T-helper 1 cell treated with Interleukin-12 subunit alpha and Interleukin-12 subunit beta and Interleukin-4 antibody, amounts not matched to agents 30 ng/mL and 1 ng/mL, for 36 hours (primary cell): ENCODE measurements around the gene TTC17. TPM values are rescaled to one million over a fixed set of nuclear protein-coding genes. Genes with fewer than 3 reads are reported as not detected.
"Not testable (repeated sequence)": the region's sequence is repeated elsewhere in the genome, so short reads cannot be mapped to it uniquely, and the experiment has no call there.

Experiments used
- intact Hi-C: fragments of 100-400 bp; cut with micrococcal nuclease; formaldehyde crosslinking; loops from one replicate; pipeline ENCODE4 v1.15.1; 2024
- total RNA-seq: library from RNA; stranded (reverse); gene quantifications from 2 replicates; pipeline ENCODE4 v1.2.3, GENCODE V29; 2022

Gene TTC17, protein sequence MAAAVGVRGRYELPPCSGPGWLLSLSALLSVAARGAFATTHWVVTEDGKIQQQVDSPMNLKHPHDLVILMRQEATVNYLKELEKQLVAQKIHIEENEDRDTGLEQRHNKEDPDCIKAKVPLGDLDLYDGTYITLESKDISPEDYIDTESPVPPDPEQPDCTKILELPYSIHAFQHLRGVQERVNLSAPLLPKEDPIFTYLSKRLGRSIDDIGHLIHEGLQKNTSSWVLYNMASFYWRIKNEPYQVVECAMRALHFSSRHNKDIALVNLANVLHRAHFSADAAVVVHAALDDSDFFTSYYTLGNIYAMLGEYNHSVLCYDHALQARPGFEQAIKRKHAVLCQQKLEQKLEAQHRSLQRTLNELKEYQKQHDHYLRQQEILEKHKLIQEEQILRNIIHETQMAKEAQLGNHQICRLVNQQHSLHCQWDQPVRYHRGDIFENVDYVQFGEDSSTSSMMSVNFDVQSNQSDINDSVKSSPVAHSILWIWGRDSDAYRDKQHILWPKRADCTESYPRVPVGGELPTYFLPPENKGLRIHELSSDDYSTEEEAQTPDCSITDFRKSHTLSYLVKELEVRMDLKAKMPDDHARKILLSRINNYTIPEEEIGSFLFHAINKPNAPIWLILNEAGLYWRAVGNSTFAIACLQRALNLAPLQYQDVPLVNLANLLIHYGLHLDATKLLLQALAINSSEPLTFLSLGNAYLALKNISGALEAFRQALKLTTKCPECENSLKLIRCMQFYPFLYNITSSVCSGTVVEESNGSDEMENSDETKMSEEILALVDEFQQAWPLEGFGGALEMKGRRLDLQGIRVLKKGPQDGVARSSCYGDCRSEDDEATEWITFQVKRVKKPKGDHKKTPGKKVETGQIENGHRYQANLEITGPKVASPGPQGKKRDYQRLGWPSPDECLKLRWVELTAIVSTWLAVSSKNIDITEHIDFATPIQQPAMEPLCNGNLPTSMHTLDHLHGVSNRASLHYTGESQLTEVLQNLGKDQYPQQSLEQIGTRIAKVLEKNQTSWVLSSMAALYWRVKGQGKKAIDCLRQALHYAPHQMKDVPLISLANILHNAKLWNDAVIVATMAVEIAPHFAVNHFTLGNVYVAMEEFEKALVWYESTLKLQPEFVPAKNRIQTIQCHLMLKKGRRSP
- total RNA-seq = 86.1 and 88.0 TPM in 2 replicates

DNA sequence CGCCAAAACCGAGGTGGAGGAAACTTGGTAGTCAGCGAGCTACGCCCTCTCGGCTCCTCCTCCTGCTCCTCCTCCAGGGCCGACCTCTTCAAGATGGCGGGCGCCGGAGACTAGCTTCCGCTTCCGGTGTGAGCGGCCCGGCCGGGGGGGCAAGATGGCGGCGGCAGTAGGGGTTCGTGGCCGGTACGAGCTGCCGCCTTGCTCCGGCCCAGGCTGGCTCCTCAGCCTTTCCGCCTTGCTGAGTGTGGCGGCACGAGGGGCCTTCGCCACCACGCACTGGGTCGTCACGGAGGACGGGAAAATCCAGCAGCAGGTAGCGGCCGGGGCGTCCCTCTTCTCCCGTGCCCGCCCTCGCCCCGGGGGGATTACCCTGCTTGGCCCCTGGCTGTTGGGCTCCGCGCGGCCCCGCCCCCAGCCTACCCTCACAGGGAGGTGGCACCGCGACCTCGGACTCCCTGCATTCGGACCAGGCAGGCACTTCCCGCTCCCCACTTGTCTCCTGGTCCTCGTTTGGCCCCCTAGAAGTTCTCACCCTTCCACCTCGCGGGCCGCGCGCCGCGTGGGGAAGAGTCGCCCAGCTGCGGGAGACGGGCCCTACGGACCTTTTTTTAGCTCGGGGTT, at the start of gene TTC17:
Gene TTC17 (plus strand): TSS at position 120 of the 621 bp plus-strand sequence. CDS start 35 bp downstream, at position 155.
- intact Hi-C loops = loop anchor here (1.0 to 5.0 kb wide), 9 partner anchors 20 to 707 kb away; partner anchors contain the start of genes ACCS, ALKBH3 and HSD17B12

DNA sequence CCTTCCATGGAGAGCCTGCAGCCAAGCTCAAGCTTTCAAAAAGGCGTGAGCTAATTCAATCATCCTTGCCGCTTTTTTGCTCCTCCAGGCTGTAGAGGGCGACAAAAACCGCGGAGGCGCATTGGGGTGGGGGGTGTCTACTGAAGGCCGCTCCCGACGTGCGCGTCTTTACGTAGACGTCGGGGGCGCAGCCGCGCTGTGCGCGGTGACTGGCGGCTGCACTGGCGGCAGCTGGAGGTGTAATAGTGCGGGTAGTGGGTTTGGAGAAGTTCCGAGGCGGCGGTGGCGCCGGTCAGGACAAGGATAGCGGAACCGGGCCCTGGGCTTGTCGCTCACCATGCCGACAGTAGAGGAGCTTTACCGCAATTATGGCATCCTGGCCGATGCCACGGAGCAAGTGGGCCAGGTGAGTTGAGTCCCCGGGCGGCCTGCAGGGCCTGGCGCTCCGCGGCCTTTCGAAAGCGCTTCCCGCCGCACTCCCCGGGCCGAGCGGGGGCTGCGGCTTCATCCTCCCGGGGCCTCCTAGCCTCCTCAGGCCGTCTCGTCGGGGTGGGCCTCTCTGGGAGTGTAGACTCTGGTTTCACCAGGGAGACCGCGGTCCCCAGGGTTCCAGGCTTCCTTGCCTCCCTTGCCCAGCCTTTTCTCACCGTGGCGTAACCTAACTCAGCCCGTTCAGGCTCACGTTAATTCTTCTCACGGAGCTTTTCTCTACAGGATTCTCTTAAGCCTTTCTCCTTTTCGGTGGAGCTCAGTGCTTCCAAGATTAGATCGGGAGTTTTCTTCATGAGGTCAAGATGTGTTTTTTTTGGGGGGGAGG, 46.7 kb upstream of the TTC17 start, which contains the start of gene API5:
Gene API5 (plus strand): TSS at position 206 of the 817 bp plus-strand sequence. CDS start 132 bp downstream, at position 338.
- intact Hi-C loops = loop anchor here (1.0 to 5.0 kb wide), 11 partner anchors 46 to 754 kb away; partner anchors contain the start of genes ACCS, ALKBH3, HSD17B12 and TTC17

DNA sequence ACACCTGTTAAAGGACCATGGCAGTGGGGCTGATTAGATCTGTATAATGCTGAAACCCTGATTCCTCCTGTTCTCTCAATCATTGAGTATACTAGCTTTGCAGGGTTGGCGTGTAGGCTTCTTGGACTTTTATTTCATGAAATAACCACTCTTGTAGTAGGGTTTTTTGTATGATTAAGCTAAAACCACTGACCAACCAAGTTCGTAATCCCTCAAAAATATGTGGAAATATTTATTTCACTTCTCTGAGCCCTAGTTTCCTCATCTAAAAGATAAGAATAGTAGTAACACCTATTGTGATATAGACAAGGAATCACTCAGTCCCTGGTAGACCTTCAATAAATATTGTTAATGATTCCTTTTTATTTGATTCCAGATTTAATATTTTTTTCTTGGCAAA, 42.8 kb upstream of the TTC17 start:
- intact Hi-C loops = no loop called here

DNA sequence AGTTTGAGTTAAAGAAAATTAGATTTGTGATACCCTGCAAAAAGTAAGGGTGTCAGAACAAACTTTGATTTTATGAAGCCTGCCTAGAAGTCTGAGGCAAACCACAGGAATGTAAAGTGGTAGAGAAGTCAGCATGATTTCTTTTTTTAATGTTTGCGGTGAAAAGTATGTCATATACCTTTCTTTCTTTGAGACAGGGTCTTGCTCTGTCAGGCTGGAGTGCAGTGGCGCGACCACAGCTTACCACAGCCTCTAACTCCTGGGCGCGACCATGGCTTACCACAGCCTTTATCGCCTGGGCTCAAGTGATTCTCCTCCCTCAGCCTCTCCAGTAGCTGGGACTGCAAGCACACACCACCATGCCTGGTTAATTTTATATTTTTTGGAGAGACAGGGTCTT, 42.3 kb upstream of the TTC17 start:
- intact Hi-C loops = no loop called here

DNA sequence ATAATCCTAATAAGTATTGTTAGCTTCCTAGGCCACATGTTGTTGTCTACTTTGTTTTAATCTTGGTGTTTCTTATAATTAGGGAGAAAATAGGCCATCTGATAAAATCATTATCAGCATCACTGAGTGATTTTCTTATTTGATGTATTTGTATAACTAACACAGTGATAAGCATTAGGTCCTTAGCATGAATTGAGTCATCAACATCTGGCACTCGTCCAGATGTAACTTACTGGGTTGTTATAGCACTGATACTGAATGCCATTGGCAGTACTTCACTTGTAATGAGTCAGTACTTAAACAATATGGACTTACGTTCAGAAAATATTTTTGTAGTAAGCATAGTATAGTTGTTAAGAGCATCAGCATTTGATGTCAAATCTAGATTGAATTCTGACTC, 30.7 kb upstream of the TTC17 start:
- intact Hi-C loops = no loop called here

DNA sequence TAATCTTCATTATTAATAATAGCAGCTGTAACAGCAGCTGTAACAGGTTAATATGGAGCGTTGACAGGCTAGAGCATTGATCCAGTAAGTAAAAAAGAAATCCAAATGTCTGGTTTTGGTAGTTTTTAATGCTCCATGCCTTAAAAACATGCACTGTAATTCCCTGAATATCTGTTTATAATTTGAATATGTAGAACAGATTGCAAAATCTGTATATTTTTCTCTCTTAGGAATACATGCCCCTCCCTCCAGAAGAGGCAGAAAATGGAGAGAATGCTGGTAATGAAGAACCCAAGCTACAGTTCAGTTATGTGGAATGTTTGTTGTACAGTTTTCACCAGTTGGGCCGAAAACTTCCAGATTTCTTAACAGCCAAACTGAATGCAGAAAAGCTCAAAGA, 30.2 kb upstream of the TTC17 start:
- intact Hi-C loops = no loop called here

DNA sequence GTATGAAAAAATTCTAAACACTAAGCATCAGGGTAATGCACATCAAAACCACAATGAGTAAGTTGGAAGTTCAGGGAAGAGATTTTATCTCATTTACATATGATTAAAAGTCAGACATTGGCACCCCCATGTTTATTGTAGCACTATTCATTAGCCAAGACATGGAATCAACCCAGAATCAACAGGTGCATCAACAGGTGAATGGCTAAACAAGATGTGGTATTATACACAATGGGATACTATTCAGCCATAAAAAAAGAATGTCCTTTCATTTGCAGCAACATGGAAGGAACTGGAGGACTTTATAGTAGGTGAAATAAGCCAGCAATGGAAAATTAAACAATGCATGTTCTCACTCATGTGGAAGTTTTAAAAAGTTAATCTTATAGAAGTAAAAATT, 17.6 kb upstream of the TTC17 start:
- intact Hi-C loops = no loop called here

DNA sequence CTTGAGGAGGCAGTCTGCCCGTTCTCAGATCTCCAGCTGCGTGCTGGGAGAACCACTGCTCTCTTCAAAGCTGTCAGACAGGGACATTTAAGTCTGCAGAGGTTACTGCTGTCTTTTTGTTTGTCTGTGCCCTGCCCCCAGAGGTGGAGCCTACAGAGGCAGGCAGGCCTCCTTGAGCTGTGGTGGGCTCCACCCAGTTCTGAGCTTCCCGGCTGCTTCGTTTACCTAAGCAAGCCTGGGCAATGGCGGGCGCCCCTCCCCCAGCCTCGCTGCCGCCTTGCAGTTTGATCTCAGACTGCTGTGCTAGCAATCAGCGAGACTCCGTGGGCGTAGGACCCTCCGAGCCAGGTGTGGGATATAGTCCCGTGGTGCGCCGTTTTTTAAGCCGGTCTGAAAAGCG, 7.3 kb upstream of the TTC17 start:
- intact Hi-C loops = not testable (repeated sequence)

DNA sequence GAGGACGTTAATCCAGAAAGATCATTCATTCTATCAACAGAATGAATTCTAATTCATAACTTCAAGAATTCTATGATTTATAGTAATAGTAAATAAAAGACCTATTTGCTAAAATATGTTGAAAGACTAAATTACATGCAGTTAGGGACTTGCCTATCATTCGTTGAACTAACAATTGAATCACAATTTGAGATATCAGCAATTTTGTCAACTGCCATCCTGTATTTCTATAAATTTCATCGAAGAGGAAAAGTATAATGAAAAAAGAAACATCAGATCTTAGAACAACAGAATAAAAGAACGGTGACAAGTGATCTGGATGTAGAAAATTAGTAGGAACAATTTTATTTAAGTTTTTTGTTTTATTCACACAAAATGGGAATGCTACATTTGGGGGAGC, 4.4 kb upstream of the TTC17 start:
- intact Hi-C loops = no loop called here

DNA sequence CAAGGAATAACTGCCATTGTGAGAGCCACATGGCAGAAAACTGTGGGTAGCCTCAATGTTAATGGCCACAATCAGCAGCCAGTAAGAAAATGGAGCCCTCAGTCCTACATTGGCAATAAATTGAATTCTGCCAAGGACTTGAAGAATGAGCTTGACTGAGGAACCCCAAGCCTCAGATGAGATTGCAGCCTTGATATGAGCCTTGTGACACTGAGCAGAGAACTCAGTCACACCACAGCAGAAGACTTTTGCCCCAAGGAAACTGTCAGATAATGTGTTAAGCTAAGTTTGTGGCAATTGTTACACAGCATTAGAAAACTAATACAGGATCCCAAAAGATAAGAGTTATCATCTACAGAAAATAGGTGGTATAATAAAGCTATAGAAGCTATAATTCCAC, 2.4 kb upstream of the TTC17 start:
- intact Hi-C loops = loop anchor here (5.0 kb wide), 1 partner anchor 511 kb away; no protein-coding TSS in a partner anchor

DNA sequence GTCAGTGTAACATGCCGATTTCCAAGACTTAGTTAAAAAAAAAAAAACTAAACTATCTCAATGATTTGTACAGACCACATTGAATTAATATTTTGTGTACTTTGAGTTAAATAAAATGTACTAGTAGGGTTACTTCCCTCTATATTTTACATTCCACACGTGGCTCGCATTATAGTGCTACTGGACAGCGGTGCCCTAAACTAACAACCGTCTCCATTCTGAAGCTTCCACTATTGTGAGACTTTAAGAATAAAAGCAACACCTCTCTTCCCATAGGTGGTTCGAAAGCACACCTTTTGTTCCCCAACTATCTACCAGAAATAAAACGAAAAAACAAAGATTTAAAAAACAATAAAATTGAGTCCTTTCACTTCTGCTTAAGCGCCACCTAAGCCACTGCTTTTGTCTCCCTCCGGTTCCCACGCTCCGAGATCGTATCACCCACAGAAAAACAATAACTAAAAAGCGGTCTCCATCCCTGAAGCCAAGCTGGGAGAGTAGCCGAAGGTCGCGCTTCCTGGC, 380 bp upstream of the TTC17 start:
- intact Hi-C loops = loop anchor here (1.0 to 5.0 kb wide), 7 partner anchors 20 to 708 kb away; partner anchors contain the start of genes ACCS, ALKBH3 and HSD17B12

DNA sequence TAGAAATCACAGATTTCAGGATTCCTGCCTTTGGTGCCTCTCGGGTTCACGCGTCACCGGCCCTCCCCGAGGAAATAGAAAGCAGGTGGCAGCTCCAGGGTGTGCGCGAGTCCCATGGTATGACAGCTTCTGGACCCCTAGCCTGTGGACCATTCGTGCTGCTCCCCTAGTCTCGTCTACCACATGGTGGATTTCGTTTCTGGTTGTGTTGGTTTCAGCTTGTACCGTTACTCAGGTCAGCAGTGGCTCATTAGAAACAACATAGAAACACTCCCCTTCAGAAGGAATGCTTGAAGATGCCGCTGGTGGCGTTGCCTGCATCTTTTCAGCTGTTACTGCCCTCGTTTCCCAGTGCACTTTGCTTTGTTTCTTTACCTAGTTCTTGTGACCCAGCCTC, 700 bp downstream of the TTC17 start:
- intact Hi-C loops = loop anchor here (1.0 to 5.0 kb wide), 6 partner anchors 21 to 521 kb away; partner anchors contain the start of gene ALKBH3

DNA sequence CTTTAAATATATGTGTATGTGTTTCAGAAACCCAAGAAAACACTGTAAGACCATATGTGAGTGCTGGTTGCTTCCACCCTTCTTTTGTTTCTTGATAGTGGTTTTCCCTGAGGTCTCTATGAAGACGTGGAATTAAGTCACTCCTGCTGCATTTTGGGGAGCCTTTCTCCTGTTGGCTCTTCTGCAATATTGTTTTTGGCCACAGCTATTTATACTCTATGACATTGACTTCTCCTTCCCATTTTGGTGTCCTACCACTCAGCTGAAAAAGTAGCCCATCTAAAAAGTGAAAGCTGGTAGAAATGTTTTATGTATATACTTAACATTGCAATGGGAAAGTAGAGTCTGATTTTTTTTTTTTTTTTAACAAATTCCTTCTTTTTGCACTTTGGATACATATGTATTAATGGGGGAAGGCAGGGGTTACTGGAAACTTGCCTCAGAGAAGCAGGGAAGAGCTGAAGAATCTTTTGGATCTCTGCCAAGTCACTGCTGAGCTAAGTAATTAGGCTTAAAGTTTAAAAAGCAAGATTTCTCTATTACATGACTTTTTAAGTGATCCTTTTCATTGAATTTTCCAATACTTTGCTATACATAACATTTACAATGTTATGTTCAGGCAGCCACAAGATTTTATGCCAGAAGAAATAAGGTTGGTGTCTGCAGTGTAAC, 1.8 kb downstream of the TTC17 start:
- intact Hi-C loops = no loop called here

DNA sequence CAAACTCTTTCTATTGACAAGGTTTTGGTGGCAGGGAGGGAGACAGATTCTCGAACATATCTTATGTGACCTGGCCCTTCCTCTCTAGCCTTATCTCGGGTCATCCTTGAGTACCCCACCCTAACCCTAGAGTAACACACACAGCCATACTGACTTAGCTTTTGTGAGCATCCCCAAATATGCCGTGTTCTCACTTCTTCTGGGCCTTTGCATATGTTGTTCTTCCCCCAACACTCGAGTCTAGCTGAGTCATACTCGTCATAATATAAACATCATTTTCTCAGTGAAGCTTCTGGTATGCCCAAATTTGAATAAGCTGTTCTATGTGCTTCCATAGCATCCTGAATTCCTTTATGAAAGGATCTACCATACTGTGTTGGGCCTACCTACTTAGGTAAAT, 8.0 kb downstream of the TTC17 start:
- intact Hi-C loops = no loop called here

DNA sequence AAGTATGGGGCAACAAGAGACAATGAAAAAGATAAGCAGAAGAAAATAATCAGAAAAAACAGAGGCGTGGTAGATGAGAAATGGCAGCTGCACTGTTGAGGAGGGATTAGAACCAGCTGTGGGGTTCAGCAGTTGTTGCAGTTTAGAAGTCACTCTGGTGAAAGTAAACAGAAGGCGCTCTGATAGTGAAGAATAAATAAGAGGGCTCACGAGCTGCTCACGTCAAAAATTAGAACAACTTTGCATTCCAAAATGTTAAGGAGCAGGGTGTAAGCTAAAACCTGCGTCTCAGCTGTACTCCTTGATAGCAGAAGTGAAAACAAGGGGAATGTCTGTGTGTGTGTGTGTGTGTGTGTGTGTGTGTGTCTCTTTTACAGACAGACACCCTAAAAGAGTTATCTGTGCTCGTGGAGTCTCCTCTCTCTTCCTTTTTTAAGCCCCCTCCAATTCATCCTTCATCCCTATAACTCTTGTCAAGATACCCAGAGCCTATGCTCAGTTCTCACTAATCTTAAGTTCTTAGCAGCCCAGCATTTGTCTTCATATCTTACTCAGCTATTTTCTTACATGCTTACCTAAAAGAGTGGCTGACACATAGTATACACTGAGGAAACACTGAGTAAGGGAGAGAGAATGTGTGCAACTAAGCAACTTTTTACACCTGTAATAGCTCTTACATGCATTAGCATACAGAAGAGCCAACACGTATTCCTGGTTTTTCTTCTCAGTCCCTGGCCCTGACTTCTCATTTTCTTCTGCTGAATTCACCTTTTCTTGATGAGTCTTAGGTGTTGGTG, 8.9 kb downstream of the TTC17 start:
- intact Hi-C loops = no loop called here

DNA sequence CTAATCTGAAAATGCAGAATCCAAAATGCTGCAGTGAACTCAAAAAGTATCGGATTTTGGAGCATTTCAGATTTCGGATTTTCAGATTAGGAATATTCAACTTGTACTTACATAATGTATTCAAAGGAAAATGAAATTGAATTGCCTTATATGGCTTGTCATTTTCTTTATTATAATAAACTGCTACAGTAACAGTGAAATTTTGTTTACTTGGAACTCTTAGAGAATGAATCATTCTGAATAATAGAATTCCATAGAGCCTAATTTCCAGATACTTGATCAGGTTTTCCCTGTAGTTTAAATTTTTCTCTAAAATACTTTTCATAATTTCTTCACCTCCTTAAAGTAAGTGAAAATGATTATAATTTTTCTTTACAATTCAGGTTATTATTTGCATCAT, 17.3 kb downstream of the TTC17 start:
- intact Hi-C loops = no loop called here

DNA sequence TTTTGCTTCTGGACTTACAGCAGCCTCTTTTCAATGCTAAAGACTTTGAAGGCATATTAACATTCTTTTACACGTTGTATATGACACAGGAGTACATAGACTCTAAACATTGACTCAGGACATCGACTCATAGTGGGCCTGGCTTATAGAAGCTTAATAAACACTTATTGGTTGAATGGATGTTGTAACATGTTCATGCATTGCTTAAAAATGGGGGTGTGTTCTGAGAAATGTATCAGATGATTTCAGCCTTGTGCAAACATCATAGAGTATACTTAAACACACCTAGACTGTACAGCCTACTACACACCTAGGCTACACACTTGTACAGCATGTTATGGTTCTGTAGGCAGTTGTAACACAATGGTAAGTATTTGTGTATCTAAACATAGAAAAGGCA, 17.9 kb downstream of the TTC17 start:
- intact Hi-C loops = no loop called here

DNA sequence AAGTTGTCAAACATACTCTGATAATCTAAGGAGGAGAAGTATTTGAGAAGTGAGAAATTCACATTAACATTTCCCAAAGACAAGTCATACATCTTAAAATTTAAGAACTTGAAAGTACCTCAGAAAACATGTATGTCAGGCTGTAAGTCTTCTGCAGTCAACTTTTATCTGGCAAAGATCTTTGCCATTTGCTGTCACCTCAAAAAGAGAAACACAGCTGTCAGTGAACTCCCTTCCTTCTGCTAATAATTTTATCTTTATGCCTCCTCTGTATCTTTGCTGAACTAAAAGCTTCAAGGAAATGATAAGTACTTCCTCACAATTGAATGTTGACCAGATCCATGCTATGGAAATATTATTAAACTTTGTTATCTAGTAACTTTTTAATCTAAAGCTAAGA, 18.7 kb downstream of the TTC17 start:
- intact Hi-C loops = no loop called here
